ENCODE data around the gene SP1.
"Not testable (repeated sequence)": the region's sequence is repeated elsewhere in the genome, so short reads cannot be mapped to it uniquely, and the experiment has no call there.

Gene SP1

GRCh38 chr12:53361638-53362037 is 18.3 kb upstream of the SP1 start:
- DNase-seq: not testable (repeated sequence)

GRCh38 chr12:53365245-53365904 is 14.6 kb upstream of the SP1 start:
- peak; percentile 5 to 53 for DNase-seq

GRCh38 chr12:53373554-53374133 is 6.3 kb upstream of the SP1 start:
- DNase-seq: not testable (repeated sequence)

- DNase-seq: not testable (repeated sequence)
Observed at GRCh38 chr12:53374277-53374676, 5.7 kb upstream of the SP1 start.

GRCh38 chr12:53376747-53377146 is 3.2 kb upstream of the SP1 start:
- no peak for DNase-seq

- DNase-seq: no peak
Observed at GRCh38 chr12:53378222-53378621, 1.8 kb upstream of the SP1 start.

- no peak for DNase-seq
Observed at GRCh38 chr12:53378724-53379388, 1.1 kb upstream of the SP1 start.

- peak; percentile 95 to 100 for DNase-seq
Observed at GRCh38 chr12:53379389-53380103, 430 bp upstream of the SP1 start.

- peak in 1 of 2 donors; percentile 18 for DNase-seq
Observed at GRCh38 chr12:53380794-53381730, 1.1 kb downstream of the SP1 start.

- DNase-seq: peak; percentile 27 to 71
Observed at GRCh38 chr12:53381731-53382630, 2.0 kb downstream of the SP1 start.

GRCh38 chr12:53383258-53383657 is 3.3 kb downstream of the SP1 start:
- no peak for DNase-seq

- DNase-seq: not testable (repeated sequence)
Observed at GRCh38 chr12:53386381-53386780, 6.4 kb downstream of the SP1 start.

- no peak for DNase-seq
Observed at GRCh38 chr12:53388932-53389331, 9.0 kb downstream of the SP1 start.

GRCh38 chr12:53389702-53390101 is 9.7 kb downstream of the SP1 start:
- no peak for DNase-seq

GRCh38 chr12:53391724-53392123 is 11.7 kb downstream of the SP1 start:
- DNase-seq: no peak

GRCh38 chr12:53399896-53400295 is 19.9 kb downstream of the SP1 start:
- DNase-seq: no peak

- DNase-seq: not testable (repeated sequence)
Observed at GRCh38 chr12:53402351-53402750, 22.4 kb downstream of the SP1 start.

- DNase-seq: no peak
Observed at GRCh38 chr12:53402871-53403270, 22.9 kb downstream of the SP1 start.

- DNase-seq: no peak
Observed at GRCh38 chr12:53410951-53411350, 31.0 kb downstream of the SP1 start.

- no peak for DNase-seq
Observed at GRCh38 chr12:53413485-53414204, 33.7 kb downstream of the SP1 start.

Data from bone marrow (tissue), 2 donors.